Panc1 (cell line): ENCODE measurements around the gene ZNF184. TPM values are rescaled to one million over a fixed set of nuclear protein-coding genes. Genes with fewer than 3 reads are reported as not detected.

Source experiments
- ATAC-seq: fragments of 200-7000 bp; cut with Tn5 transposase; 2 replicates; pipeline ENCODE4 v1.9.1; 2020; ENCODE audit warnings: mild to moderate bottlenecking, moderate library complexity
- BruUV-seq: library from RNA; stranded (reverse); fragments of 400-500 nt; replicated peaks from 2 replicates; lab custom pipeline; 2021; lab: Mats Ljungman, UMichigan
- CTCF ChIA-PET: fragments of 300-600 bp; sonication (Branson Sonifier 250); formaldehyde crosslinking; loops from one replicate; lab custom pipeline; 2022; ENCODE audit warnings: antibody characterized with exemption; lab: Charles Lee
- POLR2A ChIA-PET: fragments of 300-600 bp; sonication (Branson Sonifier 250); formaldehyde crosslinking; loops from one replicate; lab custom pipeline; 2022; ENCODE audit warnings: antibody characterized with exemption; lab: Charles Lee
- DNase-seq: peaks from one replicate; pipeline ENCODE4 v3.0.0-alpha.2; 2010; ENCODE audit warnings: low read depth, low spot score
- H3K27ac ChIP-seq: 2 replicates; pipeline ENCODE4 v1.5.1; 2011; ENCODE audit warnings: mild to moderate bottlenecking, low read length, inconsistent platforms
- H3K27me3 ChIP-seq: fragments of 200-500 bp; sonication (Bioruptor generic); 2 replicates; pipeline ENCODE4 v1.6.0; 2014; ENCODE audit warnings: low read length, inconsistent platforms; ENCODE audit not compliant: control insufficient read depth, insufficient read depth
- H3K36me3 ChIP-seq: fragments of 200-500 bp; sonication (Bioruptor generic); 2 replicates; pipeline ENCODE4 v1.5.1; 2014; ENCODE audit warnings: inconsistent platforms, mild to moderate bottlenecking, low read length, moderate library complexity; ENCODE audit not compliant: control insufficient read depth, insufficient read depth
- H3K4me1 ChIP-seq: 2 replicates; pipeline ENCODE4 v1.5.1; 2011; ENCODE audit warnings: inconsistent platforms, mild to moderate bottlenecking, low read length, moderate library complexity; ENCODE audit not compliant: control insufficient read depth, insufficient read depth
- H3K4me3 ChIP-seq, 2 experiments: 2 replicates each; pipeline ENCODE4 v1.5.1; 2011 to 2012; ENCODE audit warnings: low read depth in 2 of 2, low read length in 2 of 2, mild to moderate bottlenecking in 2 of 2, inconsistent platforms in 1 of 2, moderate library complexity in 1 of 2
- H3K9me3 ChIP-seq: fragments of 200-500 bp; sonication (Bioruptor generic); 2 replicates; pipeline ENCODE4 v1.5.1; 2014; ENCODE audit warnings: low read depth, mild to moderate bottlenecking, inconsistent platforms, low read length, moderate library complexity; ENCODE audit not compliant: control insufficient read depth, insufficient read depth
- POLR2AphosphoS5 ChIP-seq: IDR thresholded peaks from 2 replicates; pipeline ENCODE4 v1.6.1; 2012; ENCODE audit warnings: mild to moderate bottlenecking, low read depth, low read length, moderate library complexity
- SIN3A ChIP-seq: IDR thresholded peaks from 2 replicates; pipeline ENCODE4 v1.6.1; 2012; ENCODE audit warnings: low read depth, mild to moderate bottlenecking, low read length, moderate library complexity, borderline replicate concordance; ENCODE audit not compliant: insufficient read depth
- TCF7L2 ChIP-seq: IDR thresholded peaks from 2 replicates; pipeline ENCODE4 v1.6.1; 2011; ENCODE audit warnings: mild to moderate bottlenecking, low read depth, low read length, inconsistent platforms
- in situ Hi-C: cut with HindIII; loops from 2 replicates; pipeline ENCODE4 v1.10.0; 2016; ENCODE audit warnings: low sequenced_read_pairs, low pct_unique_long_range_greater_than_20kb
- intact Hi-C: fragments of 100-400 bp; cut with micrococcal nuclease; formaldehyde crosslinking; loops from one replicate; pipeline ENCODE4 v1.10.0; 2022; ENCODE audit not compliant: unreplicated experiment
- total RNA-seq: library from RNA; stranded (reverse); gene quantifications from one replicate; pipeline ENCODE4 v1.2.1, GENCODE V29; 2021; ENCODE audit not compliant: unreplicated experiment
- TF ChIP-seq, protein P1 (sequence below): fragments of 450-650 bp; IDR thresholded peaks from 2 replicates; pipeline ENCODE4 v1.5.1; 2017; ENCODE audit warnings: mild to moderate bottlenecking
- TF ChIP-seq, protein P2 (sequence below), 2 experiments: IDR thresholded peaks; 2 replicates each; pipeline ENCODE4 v1.6.1; 2011 to 2012; ENCODE audit warnings: low read depth in 2 of 2, control low read depth in 1 of 2, low read length in 1 of 2, mild to moderate bottlenecking in 1 of 2, moderate library complexity in 1 of 2; ENCODE audit not compliant: insufficient read depth in 1 of 2

Gene ZNF184
- total RNA-seq, 1 experiment from 2014 or later = 7.8 TPM

DNA sequence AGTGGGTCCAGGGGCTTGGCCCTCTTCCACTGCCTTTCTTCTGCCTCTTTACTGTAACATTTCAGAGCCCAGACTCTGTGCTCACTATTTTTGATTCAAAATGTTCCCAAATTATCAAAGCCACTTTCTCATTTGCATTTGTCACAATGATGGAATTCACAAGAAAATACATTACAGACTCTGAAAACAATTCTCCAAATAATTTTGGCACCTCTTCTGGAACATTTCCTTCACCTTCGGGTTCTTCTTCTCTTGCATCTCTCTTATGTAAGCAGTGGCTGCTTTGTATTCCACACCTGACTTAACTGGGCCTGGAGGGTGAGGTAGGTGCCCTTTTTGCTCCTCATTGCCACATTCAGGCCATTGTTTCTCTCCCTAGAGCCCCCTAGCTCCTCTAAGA, 30.0 kb downstream of the ZNF184 start:
- Histone ChIP-seq H3K4me3 (no peak overlapping the region), H3K4me1 (no peaks in the 10 kb centered on the region), H3K27ac (no peak overlapping the region), H3K36me3 (no peaks in the 10 kb centered on the region), H3K9me3 (peaks cover 39% of the 10 kb centered on the region), H3K27me3 (no peaks in the 10 kb centered on the region)
- ATAC-seq = no peak
- ChIA-PET POLR2A (no interaction called here), CTCF (no interaction called here)
- intact Hi-C loops (no loop called here), in situ Hi-C loops (no loop called here)
- TF ChIP-seq, protein P1, sequence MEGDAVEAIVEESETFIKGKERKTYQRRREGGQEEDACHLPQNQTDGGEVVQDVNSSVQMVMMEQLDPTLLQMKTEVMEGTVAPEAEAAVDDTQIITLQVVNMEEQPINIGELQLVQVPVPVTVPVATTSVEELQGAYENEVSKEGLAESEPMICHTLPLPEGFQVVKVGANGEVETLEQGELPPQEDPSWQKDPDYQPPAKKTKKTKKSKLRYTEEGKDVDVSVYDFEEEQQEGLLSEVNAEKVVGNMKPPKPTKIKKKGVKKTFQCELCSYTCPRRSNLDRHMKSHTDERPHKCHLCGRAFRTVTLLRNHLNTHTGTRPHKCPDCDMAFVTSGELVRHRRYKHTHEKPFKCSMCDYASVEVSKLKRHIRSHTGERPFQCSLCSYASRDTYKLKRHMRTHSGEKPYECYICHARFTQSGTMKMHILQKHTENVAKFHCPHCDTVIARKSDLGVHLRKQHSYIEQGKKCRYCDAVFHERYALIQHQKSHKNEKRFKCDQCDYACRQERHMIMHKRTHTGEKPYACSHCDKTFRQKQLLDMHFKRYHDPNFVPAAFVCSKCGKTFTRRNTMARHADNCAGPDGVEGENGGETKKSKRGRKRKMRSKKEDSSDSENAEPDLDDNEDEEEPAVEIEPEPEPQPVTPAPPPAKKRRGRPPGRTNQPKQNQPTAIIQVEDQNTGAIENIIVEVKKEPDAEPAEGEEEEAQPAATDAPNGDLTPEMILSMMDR = no peak
- TF ChIP-seq SIN3A (no peak), TCF7L2 (no peak), POLR2AphosphoS5 (no peak)
- TF ChIP-seq, protein P2, sequence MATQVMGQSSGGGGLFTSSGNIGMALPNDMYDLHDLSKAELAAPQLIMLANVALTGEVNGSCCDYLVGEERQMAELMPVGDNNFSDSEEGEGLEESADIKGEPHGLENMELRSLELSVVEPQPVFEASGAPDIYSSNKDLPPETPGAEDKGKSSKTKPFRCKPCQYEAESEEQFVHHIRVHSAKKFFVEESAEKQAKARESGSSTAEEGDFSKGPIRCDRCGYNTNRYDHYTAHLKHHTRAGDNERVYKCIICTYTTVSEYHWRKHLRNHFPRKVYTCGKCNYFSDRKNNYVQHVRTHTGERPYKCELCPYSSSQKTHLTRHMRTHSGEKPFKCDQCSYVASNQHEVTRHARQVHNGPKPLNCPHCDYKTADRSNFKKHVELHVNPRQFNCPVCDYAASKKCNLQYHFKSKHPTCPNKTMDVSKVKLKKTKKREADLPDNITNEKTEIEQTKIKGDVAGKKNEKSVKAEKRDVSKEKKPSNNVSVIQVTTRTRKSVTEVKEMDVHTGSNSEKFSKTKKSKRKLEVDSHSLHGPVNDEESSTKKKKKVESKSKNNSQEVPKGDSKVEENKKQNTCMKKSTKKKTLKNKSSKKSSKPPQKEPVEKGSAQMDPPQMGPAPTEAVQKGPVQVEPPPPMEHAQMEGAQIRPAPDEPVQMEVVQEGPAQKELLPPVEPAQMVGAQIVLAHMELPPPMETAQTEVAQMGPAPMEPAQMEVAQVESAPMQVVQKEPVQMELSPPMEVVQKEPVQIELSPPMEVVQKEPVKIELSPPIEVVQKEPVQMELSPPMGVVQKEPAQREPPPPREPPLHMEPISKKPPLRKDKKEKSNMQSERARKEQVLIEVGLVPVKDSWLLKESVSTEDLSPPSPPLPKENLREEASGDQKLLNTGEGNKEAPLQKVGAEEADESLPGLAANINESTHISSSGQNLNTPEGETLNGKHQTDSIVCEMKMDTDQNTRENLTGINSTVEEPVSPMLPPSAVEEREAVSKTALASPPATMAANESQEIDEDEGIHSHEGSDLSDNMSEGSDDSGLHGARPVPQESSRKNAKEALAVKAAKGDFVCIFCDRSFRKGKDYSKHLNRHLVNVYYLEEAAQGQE (IDR thresholded peaks at IDR 0.05; ENCODE audit: insufficient read depth in 1 of 2, low read depth in 2 of 2, low read length in 1 of 2) = no peak
- no TSS peak for BruUV-seq
- no peak for DNase-seq

DNA sequence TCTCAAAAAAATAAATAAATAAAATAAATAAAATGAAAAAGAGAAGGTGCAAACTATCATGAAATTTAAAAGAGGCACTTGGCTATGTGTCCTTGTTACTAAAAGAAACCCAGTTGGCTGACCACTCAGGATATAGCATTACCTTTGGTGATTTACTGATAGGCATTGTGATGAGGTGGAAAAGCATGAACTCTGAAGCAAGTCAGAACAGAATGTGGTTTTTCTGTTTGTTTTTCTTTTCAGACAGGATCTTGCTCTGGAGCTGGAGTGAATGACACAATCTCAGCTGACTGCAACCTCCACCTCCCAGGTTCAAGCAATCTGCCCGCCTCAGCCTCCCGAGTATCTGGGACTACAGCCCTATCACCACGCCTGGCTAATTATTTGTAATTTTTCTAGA, 31.9 kb downstream of the ZNF184 start:
- DNase-seq (no peak), ATAC-seq (no peak)
- H3K4me3 ChIP-seq = no peak overlapping the region
- ChIA-PET CTCF (no interaction called here), POLR2A (no interaction called here)
- BruUV-seq = no TSS peak
- no peaks in the 10 kb centered on the region for H3K4me1 ChIP-seq
- no peaks in the 10 kb centered on the region for H3K27me3 ChIP-seq
- in situ Hi-C loops (no loop called here), intact Hi-C loops (no loop called here)
- H3K27ac ChIP-seq = no peak overlapping the region
- no peaks in the 10 kb centered on the region for H3K36me3 ChIP-seq
- H3K9me3 ChIP-seq = peaks cover 29% of the 10 kb centered on the region; the same call in 1 of the 2 replicates
- TF ChIP-seq POLR2AphosphoS5 (no peak), SIN3A (no peak), TCF7L2 (no peak)
- TF ChIP-seq, protein P1 = no peak
- TF ChIP-seq, protein P2 (IDR thresholded peaks at IDR 0.05; ENCODE audit: insufficient read depth in 1 of 2, low read depth in 2 of 2, low read length in 1 of 2) = no peak
